Subcutaneous adipose tissue (tissue), 4 donors: ENCODE results near the gene GRAP2. TPM values are rescaled to one million over a fixed set of nuclear protein-coding genes. Genes with fewer than 3 reads are reported as not detected.

Experiments
- small RNA-seq: library from RNA; depleted of rRNA; stranded (forward); fragments of <200 nt; gene quantifications from one replicate; pipeline ENCODE3, GENCODE V24; 2016
- total RNA-seq, 4 donors: library from RNA; depleted of rRNA; stranded (reverse); fragments of >200 nt; gene quantifications; one replicate each; pipeline ENCODE4 v1.1.0, GENCODE V29; 2016
- TF ChIP-seq, protein P1 (sequence below): fragments of 450-650 bp; IDR thresholded peaks from one replicate; pipeline ENCODE4 v1.5.1; 2016; ENCODE audit warnings: low read depth, mild to moderate bottlenecking, control low read depth, antibody characterized with exemption, moderate library complexity

Gene GRAP2
- total RNA-seq, 4 donors from 2014 or later = 0.75 to 4.8 (median 1.4) TPM

DNA sequence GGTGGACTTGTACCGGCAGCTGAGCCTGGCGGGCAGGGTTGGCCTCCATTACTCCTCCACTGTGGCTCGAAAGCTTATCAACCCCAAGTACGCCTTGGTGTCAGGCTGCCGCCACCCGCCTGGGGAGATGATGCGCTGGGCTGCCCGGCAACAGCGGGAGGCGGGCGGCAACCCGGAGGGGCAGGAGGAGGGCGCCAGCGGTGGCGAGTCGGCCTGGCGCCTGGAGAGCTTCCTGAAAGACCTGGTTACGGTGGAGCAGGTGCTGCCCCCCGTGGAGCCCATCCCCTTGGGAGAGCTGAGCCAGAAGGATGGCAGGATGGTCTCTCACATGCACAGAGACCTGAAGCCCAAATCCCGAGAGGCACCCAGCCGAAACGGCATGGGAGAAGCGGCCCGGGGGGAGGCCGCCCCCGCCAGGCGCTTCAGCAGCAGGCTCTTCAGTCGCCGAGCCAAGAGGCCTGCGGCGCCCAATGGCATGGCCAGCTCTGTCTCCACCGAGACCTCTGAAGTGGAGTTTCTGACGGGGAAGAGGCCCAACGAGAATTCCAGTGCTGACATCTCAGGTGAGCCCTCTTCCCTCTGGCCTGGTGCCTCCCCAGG lies 120.6 kb downstream of the GRAP2 start:
- TF ChIP-seq, protein P1, sequence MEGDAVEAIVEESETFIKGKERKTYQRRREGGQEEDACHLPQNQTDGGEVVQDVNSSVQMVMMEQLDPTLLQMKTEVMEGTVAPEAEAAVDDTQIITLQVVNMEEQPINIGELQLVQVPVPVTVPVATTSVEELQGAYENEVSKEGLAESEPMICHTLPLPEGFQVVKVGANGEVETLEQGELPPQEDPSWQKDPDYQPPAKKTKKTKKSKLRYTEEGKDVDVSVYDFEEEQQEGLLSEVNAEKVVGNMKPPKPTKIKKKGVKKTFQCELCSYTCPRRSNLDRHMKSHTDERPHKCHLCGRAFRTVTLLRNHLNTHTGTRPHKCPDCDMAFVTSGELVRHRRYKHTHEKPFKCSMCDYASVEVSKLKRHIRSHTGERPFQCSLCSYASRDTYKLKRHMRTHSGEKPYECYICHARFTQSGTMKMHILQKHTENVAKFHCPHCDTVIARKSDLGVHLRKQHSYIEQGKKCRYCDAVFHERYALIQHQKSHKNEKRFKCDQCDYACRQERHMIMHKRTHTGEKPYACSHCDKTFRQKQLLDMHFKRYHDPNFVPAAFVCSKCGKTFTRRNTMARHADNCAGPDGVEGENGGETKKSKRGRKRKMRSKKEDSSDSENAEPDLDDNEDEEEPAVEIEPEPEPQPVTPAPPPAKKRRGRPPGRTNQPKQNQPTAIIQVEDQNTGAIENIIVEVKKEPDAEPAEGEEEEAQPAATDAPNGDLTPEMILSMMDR = no peak

DNA sequence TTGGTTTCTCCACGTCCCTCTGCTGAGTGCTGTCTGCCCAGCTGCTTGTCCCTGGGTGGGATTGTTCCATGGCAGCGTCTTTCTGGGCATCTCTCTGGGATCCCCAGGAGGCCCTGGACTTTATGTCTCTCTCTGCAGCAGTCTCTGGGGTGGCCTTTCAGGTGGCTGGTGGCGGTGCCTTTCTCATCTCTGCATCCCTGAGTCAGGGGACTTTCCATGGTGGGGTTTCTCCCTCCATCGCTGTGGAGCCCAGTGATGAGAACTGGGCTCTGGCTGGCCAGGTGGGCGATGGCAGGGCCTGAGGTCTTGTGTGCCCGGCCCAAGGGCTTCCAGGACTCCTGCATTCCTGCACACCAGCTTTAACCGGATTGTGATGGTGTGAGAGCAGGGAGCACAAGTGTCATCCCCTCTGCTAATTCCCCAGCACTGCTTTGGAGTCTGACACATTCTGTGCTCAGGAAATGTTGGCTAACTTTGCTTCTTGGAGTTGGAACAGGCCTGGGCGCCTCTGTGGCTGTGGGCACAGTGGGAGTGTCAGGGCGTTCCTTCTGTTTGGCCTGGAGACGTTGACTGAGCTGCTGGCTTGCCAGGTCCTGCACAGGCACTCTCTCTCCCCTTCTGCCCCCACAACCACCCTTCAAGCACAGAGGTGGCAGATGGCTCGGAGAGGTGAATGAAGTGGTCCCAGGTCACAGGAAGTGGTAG lies 121.8 kb downstream of the GRAP2 start:
- TF ChIP-seq, protein P1 = no peak

Small RNAs within 50 kb of the gene (small RNA-seq; reads per million reads assigned to genes)
- not detected for gene RN7SKP210

Other genes starting within 250 kb of the GRAP2 start
- under 1 TPM in 1 of 4 donors, not detected in 3; 0.22 TPM for gene ENTHD1, start 7.3 kb upstream of the GRAP2 start, total RNA-seq
- gene TMA7B, start 59.3 kb downstream of the GRAP2 start, total RNA-seq = not detected
- 1 to 10 TPM in 3 of 4 donors, under 1 TPM in 1; 0.17 to 6.8 (median 3.0) TPM for gene FAM83F, start 93.9 kb downstream of the GRAP2 start, total RNA-seq